IPS-18c (cell line): Measurements from ENCODE around the gene DCAF11.

ENCODE experiments used
- H3K4me3 ChIP-seq: 2 replicates; pipeline ENCODE4 v1.7.0; 2013; ENCODE audit warnings: low read depth, mild to moderate bottlenecking, low read length, moderate library complexity; ENCODE audit not compliant: insufficient read depth
- H3K9me3 ChIP-seq: one replicate; pipeline ENCODE4 v1.6.1; 2013; ENCODE audit warnings: mild to moderate bottlenecking, low read length, moderate library complexity; ENCODE audit not compliant: control insufficient read depth, insufficient read depth

The DCAF11 gene

DNA sequence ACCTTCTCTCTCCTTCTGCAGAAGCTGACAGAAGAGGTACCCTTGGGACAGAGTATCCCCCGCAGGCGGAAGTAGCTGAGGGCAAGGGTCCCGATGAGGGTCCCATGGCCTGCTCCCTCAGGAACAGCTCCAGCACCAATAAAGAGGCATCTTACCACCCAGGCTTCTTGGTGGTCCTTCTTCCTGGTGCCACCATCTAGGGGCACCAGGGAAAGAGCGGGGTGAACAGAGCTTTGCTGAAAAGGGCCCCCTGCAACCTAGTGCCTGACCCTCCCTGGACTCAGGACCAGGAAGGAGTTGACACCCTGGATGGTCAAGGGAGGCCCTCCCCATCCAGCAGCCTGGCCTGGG is 45.9 kb downstream of the DCAF11 start:
- Histone ChIP-seq H3K4me3 (no peak overlapping the region), H3K9me3 (no peaks in the 10 kb centered on the region)

- Histone ChIP-seq H3K4me3 (peak within 1 kb of the TSS; percentile 40), H3K9me3 (no peaks in the 10 kb centered on the region)
Observed at GRCh38 chr14:24160850-24161804, 46.5 kb downstream of the DCAF11 start, which contains the start of gene IRF9. Gene IRF9, plus strand, starts transcription at chr14:24161265. Its CDS starts 880 bp downstream, at chr14:24162145.

GRCh38 chr14:24162093-24162492 is 47.5 kb downstream of the DCAF11 start:
- no peaks in the 10 kb centered on the region for H3K9me3 ChIP-seq

GRCh38 chr14:24164518-24164991 is 50.0 kb downstream of the DCAF11 start:
- no peak overlapping the region for H3K4me3 ChIP-seq
- H3K9me3 ChIP-seq, result no peaks in the 10 kb centered on the region

More at GRCh38 chr14:24162093-24162492, 47.5 kb downstream of the DCAF11 start:
- no peak overlapping the region for H3K4me3 ChIP-seq

- Histone ChIP-seq H3K4me3 (no peak overlapping the region), H3K9me3 (no peaks in the 10 kb centered on the region)
Observed at GRCh38 chr14:24165785-24166184, 51.2 kb downstream of the DCAF11 start.

DNA sequence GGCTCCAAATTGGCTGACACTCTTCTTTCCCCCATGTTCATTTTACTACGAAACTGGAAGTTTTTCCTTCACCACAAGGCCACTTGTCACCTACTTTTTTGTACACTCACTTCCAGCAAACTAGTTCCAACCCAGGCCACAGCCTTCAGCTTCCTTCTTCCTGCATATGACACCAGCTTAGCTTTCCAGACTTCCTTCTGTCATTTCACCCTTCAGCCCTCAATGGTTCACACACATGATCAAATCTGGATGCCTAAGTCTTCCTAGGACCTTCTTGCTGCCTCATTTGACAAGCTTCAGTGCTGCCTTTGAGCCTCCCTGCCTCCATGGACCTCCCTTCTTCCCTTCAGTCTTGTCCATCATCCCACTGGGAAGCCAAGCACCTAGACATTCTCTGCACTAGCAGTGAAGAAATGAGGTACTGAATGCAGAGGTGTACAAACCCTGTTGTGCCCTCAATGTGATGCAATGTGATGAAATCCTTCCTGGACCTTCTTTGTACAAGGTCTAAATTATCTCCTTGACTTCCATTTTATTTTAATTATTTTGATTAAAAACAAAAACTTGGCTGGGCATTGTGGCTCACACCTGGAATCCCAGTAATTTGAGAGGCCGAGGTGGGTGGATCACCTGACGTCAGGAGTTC is 53.0 kb downstream of the DCAF11 start:
- Histone ChIP-seq H3K4me3 (no peak overlapping the region), H3K9me3 (no peaks in the 10 kb centered on the region)

DNA sequence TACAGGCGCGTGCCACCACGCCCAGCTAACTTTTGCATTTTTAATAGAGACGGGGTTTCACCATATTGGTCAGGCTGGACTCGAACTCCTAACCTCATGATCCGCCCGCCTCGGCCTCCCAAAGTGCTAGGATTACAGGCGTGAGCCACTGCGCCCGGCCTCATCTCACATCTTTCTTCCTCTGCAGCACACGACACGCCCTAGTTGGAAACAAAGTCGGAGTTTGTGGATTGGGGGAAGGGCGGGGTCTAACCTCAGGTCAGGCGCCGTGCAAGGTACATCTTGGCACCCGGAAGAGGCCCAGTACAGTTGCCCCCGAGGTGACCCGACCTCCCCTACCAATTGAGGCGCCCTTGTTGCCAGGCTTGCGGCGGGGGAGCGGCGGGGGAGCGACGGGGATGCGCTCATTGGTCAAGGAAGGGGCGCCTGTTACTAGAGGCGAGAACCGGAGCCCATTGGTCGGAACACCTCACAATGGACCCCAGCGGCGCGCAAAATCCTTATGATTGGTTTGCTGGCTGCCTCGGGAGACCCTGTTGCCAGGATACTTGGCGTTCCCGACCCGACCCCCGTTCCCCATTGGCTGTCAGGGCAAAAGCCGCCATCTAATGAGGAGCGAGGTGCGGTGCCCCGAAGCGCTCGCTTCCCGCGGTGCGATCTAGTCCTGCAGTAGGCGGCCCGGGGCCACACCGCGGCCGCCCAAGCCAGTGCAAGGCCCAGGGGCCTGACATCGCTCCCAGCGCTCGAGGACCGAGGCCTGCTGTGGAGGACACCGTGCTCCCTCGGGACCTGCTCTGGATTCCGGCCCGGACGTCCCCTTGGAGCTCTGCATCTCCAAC is 57.1 kb downstream of the DCAF11 start, which contains the start of gene REC8:
REC8 (plus strand) TSS at position 659 of the 839 bp plus-strand sequence. CDS start 473 bp downstream, outside the sequence.
- peak within 1 kb of the TSS; percentile 53 for H3K4me3 ChIP-seq
- H3K9me3 ChIP-seq, result no peaks in the 10 kb centered on the region

- Histone ChIP-seq H3K9me3 (no peaks in the 10 kb centered on the region), H3K4me3 (peak overlapping the region; percentile 53)
Observed at GRCh38 chr14:24172261-24172860, 57.8 kb downstream of the DCAF11 start.

- Histone ChIP-seq H3K4me3 (peak overlapping the region; percentile 53; the same call in 1 of the 2 replicates), H3K9me3 (no peaks in the 10 kb centered on the region)
Observed at GRCh38 chr14:24172871-24173281, 58.3 kb downstream of the DCAF11 start.
